ENCODE measurements around the gene LINGO4.

GRCh38 chr1:151847867-151848596 lies 42.8 kb upstream of the LINGO4 start:
- TF ChIP-seq CTCF (IDR thresholded peaks at IDR 0.05) (no peak), POLR2A (IDR thresholded peaks at IDR 0.05) (no peak), POLR2AphosphoS5 (IDR thresholded peaks at IDR 0.05) (no peak), EP300 (IDR thresholded peaks at IDR 0.05) (no peak)
